ENCODE data around the gene CXCL5.
"Not testable (repeated sequence)": the region's sequence is repeated elsewhere in the genome, so short reads cannot be mapped to it uniquely, and the experiment has no call there.

The CXCL5 gene

GRCh38 chr4:74015126-74015780 lies 16.8 kb upstream of the CXCL5 start:
- no peak for DNase-seq (ENCODE audit: low read depth)

GRCh38 chr4:74014332-74014731 lies 15.9 kb upstream of the CXCL5 start:
- no peak for DNase-seq (ENCODE audit: low read depth)

GRCh38 chr4:74013264-74013663 lies 14.8 kb upstream of the CXCL5 start:
- DNase-seq (ENCODE audit: low read depth), result no peak

- DNase-seq (ENCODE audit: low read depth), result no peak
These were observed 13.7 kb upstream of the CXCL5 start for GRCh38 chr4:74012130-74012529.

GRCh38 chr4:74009307-74009706 lies 10.8 kb upstream of the CXCL5 start:
- DNase-seq (ENCODE audit: low read depth), result no peak

- no peak for DNase-seq (ENCODE audit: low read depth)
These were observed 7.6 kb upstream of the CXCL5 start for GRCh38 chr4:74006009-74006476.

- DNase-seq (ENCODE audit: low read depth), result no peak
These were observed 7.1 kb upstream of the CXCL5 start for GRCh38 chr4:74005528-74005927.

- no peak for DNase-seq (ENCODE audit: low read depth)
These were observed 6.2 kb upstream of the CXCL5 start for GRCh38 chr4:74004668-74005067.

GRCh38 chr4:74000301-74000700 lies 1.8 kb upstream of the CXCL5 start:
- DNase-seq (ENCODE audit: low read depth), result no peak

- no peak for DNase-seq (ENCODE audit: low read depth)
These were observed 6.4 kb downstream of the CXCL5 start for GRCh38 chr4:73992050-73992449.

GRCh38 chr4:73991742-73992000 lies 6.8 kb downstream of the CXCL5 start:
- no peak for DNase-seq (ENCODE audit: low read depth)

GRCh38 chr4:73990988-73991741 lies 7.3 kb downstream of the CXCL5 start:
- DNase-seq (ENCODE audit: low read depth), result no peak

GRCh38 chr4:73989928-73990327 lies 8.5 kb downstream of the CXCL5 start:
- DNase-seq (ENCODE audit: low read depth), result no peak

GRCh38 chr4:73989031-73989430 lies 9.4 kb downstream of the CXCL5 start:
- DNase-seq (ENCODE audit: low read depth), result no peak

- no peak for DNase-seq (ENCODE audit: low read depth)
These were observed 10.4 kb downstream of the CXCL5 start, which contains the start of gene PPBP for GRCh38 chr4:73988061-73988460. Gene PPBP, minus strand, starts transcription at chr4:73988190. Its CDS starts 87 bp downstream, at chr4:73988103.

GRCh38 chr4:73985528-73985852 lies 13.0 kb downstream of the CXCL5 start:
- DNase-seq (ENCODE audit: low read depth), result no peak

GRCh38 chr4:73984736-73985527 lies 13.5 kb downstream of the CXCL5 start:
- no peak for DNase-seq (ENCODE audit: low read depth)

GRCh38 chr4:73981175-73981574 lies 17.3 kb downstream of the CXCL5 start:
- not testable (repeated sequence) for DNase-seq (ENCODE audit: low read depth)

- DNase-seq (ENCODE audit: low read depth), result no peak
These were observed 19.0 kb downstream of the CXCL5 start for GRCh38 chr4:73979407-73979957.

- DNase-seq (ENCODE audit: low read depth), result no peak
These were observed 19.6 kb downstream of the CXCL5 start for GRCh38 chr4:73978886-73979285.

GRCh38 chr4:73976716-73977115 lies 21.8 kb downstream of the CXCL5 start:
- no peak for DNase-seq (ENCODE audit: low read depth)

- no peak for DNase-seq (ENCODE audit: low read depth)
These were observed 22.3 kb downstream of the CXCL5 start for GRCh38 chr4:73976217-73976616.

- DNase-seq (ENCODE audit: low read depth), result no peak
These were observed 24.1 kb downstream of the CXCL5 start for GRCh38 chr4:73974352-73974751.
